Astrocyte (in vitro differentiated cells and primary cell): Measurements from ENCODE around the gene TAS1R1. TPM values are rescaled to one million over a fixed set of nuclear protein-coding genes. Genes with fewer than 3 reads are reported as not detected.

Experiments
- DNase-seq: peaks from one replicate; pipeline ENCODE4 v3.0.0-alpha.2; 2010; ENCODE audit warnings: low read depth
- FAIRE-seq: peaks from 2 replicates; lab custom pipeline; 2011; peaks lifted over from hg19 to GRCh38; lab: Jason Lieb, UNC
- H2AFZ ChIP-seq: 2 replicates; pipeline ENCODE4 v1.6.0; 2012; ENCODE audit warnings: low read depth, low read length, inconsistent platforms
- H3K27ac ChIP-seq: 2 replicates; pipeline ENCODE4 v1.5.1; 2011; ENCODE audit warnings: low read depth, low read length, inconsistent platforms
- H3K27me3 ChIP-seq: 2 replicates; pipeline ENCODE4 v1.6.0; 2011; ENCODE audit warnings: low read length, inconsistent platforms; ENCODE audit not compliant: insufficient read depth
- H3K36me3 ChIP-seq: 2 replicates; pipeline ENCODE4 v1.5.1; 2011; ENCODE audit warnings: low read length, inconsistent platforms; ENCODE audit not compliant: insufficient read depth
- H3K4me1 ChIP-seq: 2 replicates; pipeline ENCODE4 v1.5.1; 2011; ENCODE audit warnings: low read length, inconsistent platforms; ENCODE audit not compliant: insufficient read depth
- H3K4me2 ChIP-seq: 2 replicates; pipeline ENCODE4 v1.6.0; 2012; ENCODE audit warnings: low read length, inconsistent platforms
- H3K4me3 ChIP-seq: 2 replicates; pipeline ENCODE4 v1.5.1; 2011; ENCODE audit warnings: low read depth, mild to moderate bottlenecking, low read length, inconsistent platforms; ENCODE audit not compliant: insufficient read depth
- H3K79me2 ChIP-seq: 2 replicates; pipeline ENCODE4 v1.6.0; 2012; ENCODE audit warnings: mild to moderate bottlenecking, low read length, inconsistent platforms; ENCODE audit not compliant: insufficient read depth
- H3K9ac ChIP-seq: 2 replicates; pipeline ENCODE4 v1.6.0; 2012; ENCODE audit warnings: mild to moderate bottlenecking, low read length, inconsistent platforms
- H3K9me3 ChIP-seq: 2 replicates; pipeline ENCODE4 v1.5.1; 2012; ENCODE audit warnings: low read depth, mild to moderate bottlenecking, low read length, inconsistent platforms; ENCODE audit not compliant: insufficient read depth
- H4K20me1 ChIP-seq: 2 replicates; pipeline ENCODE4 v1.6.0; 2012; ENCODE audit warnings: low read length, inconsistent platforms; ENCODE audit not compliant: insufficient read depth
- H3K27ac Mint-ChIP-seq: one replicate; pipeline ENCODE4 v1.8.0; 2021; ENCODE audit warnings: mild to moderate bottlenecking, mixed read lengths; ENCODE audit not compliant: unreplicated experiment
- H3K27me3 Mint-ChIP-seq: one replicate; pipeline ENCODE4 v1.8.0; 2021; ENCODE audit warnings: low read depth, mixed read lengths; ENCODE audit not compliant: unreplicated experiment
- H3K36me3 Mint-ChIP-seq: one replicate; pipeline ENCODE4 v1.8.0; 2021; ENCODE audit warnings: low read depth, mixed read lengths; ENCODE audit not compliant: unreplicated experiment
- H3K4me1 Mint-ChIP-seq: one replicate; pipeline ENCODE4 v1.8.0; 2021; ENCODE audit warnings: low read depth, mixed read lengths; ENCODE audit not compliant: unreplicated experiment
- H3K4me3 Mint-ChIP-seq: one replicate; pipeline ENCODE4 v1.8.0; 2021; ENCODE audit warnings: mild to moderate bottlenecking, moderate library complexity, mixed read lengths; ENCODE audit not compliant: unreplicated experiment
- H3K9me3 Mint-ChIP-seq: one replicate; pipeline ENCODE4 v1.8.0; 2021; ENCODE audit warnings: mild to moderate bottlenecking, mixed read lengths; ENCODE audit not compliant: unreplicated experiment
- EZH2 ChIP-seq: IDR thresholded peaks from 2 replicates; pipeline ENCODE4 v1.6.1; 2012; ENCODE audit warnings: mild to moderate bottlenecking, low read length, inconsistent platforms; ENCODE audit not compliant: insufficient read depth
- total RNA-seq: library from RNA; stranded (reverse); gene quantifications from 2 replicates; pipeline ENCODE4 v1.2.1, GENCODE V29; 2021
- TF ChIP-seq, protein P1 (sequence below): IDR thresholded peaks from 2 replicates; pipeline ENCODE4 v1.5.1; 2011; ENCODE audit warnings: low read depth, mild to moderate bottlenecking, inconsistent platforms, low read length, moderate library complexity; ENCODE audit not compliant: insufficient read depth

The TAS1R1 gene
- total RNA-seq, 1 donor from 2014 or later = not detected

- Histone ChIP-seq H2AFZ (no peak overlapping the region), H3K27ac (no peak overlapping the region), H3K27me3 (no peaks in the 10 kb centered on the region), H3K9ac (no peak overlapping the region), H3K4me1 (peaks cover 12% of the 10 kb centered on the region), H3K36me3 (no peaks in the 10 kb centered on the region), H4K20me1 (peaks cover 46% of the 10 kb centered on the region), H3K4me3 (no peak overlapping the region), H3K9me3 (no peaks in the 10 kb centered on the region), H3K79me2 (peaks cover 32% of the 10 kb centered on the region), H3K4me2 (peak overlapping the region; percentile 6)
- peaks cover 25% of the 10 kb centered on the region for H3K4me1 Mint-ChIP-seq
- H3K27me3 Mint-ChIP-seq = no peaks in the 10 kb centered on the region
- TF ChIP-seq EZH2 = no peak
- TF ChIP-seq, protein P1, sequence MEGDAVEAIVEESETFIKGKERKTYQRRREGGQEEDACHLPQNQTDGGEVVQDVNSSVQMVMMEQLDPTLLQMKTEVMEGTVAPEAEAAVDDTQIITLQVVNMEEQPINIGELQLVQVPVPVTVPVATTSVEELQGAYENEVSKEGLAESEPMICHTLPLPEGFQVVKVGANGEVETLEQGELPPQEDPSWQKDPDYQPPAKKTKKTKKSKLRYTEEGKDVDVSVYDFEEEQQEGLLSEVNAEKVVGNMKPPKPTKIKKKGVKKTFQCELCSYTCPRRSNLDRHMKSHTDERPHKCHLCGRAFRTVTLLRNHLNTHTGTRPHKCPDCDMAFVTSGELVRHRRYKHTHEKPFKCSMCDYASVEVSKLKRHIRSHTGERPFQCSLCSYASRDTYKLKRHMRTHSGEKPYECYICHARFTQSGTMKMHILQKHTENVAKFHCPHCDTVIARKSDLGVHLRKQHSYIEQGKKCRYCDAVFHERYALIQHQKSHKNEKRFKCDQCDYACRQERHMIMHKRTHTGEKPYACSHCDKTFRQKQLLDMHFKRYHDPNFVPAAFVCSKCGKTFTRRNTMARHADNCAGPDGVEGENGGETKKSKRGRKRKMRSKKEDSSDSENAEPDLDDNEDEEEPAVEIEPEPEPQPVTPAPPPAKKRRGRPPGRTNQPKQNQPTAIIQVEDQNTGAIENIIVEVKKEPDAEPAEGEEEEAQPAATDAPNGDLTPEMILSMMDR = no peak
- no peaks in the 10 kb centered on the region for H3K9me3 Mint-ChIP-seq
- H3K36me3 Mint-ChIP-seq = peaks cover 3% of the 10 kb centered on the region
- FAIRE-seq = no peak
- H3K27ac Mint-ChIP-seq = no peak overlapping the region
- no peak overlapping the region for H3K4me3 Mint-ChIP-seq
- DNase-seq = no peak
These were observed 27.3 kb downstream of the TAS1R1 start for GRCh38 chr1:6582370-6582769.

GRCh38 chr1:6584126-6585080 is 29.3 kb downstream of the TAS1R1 start:
- Histone ChIP-seq H3K9ac (no peak overlapping the region), H3K4me1 (peaks cover 10% of the 10 kb centered on the region), H4K20me1 (peaks cover 62% of the 10 kb centered on the region), H3K27me3 (no peaks in the 10 kb centered on the region), H2AFZ (no peak overlapping the region), H3K79me2 (peaks cover 32% of the 10 kb centered on the region), H3K4me3 (no peak overlapping the region), H3K9me3 (no peaks in the 10 kb centered on the region), H3K36me3 (no peaks in the 10 kb centered on the region), H3K27ac (no peak overlapping the region), H3K4me2 (no peak overlapping the region)
- no peak for TF ChIP-seq EZH2
- TF ChIP-seq, protein P1 = peak; percentile 7
- Mint-ChIP-seq H3K27ac (peak overlapping the region; percentile 41), H3K36me3 (peaks cover 7% of the 10 kb centered on the region), H3K27me3 (no peaks in the 10 kb centered on the region), H3K9me3 (no peaks in the 10 kb centered on the region), H3K4me3 (peak overlapping the region; percentile 71), H3K4me1 (peaks cover 13% of the 10 kb centered on the region)
- FAIRE-seq = no peak
- no peak for DNase-seq
